NT2/D1 (cell line): ENCODE data around the gene PLCB1.

Source experiments
- SUZ12 ChIP-seq: IDR thresholded peaks from 2 replicates; pipeline ENCODE4 v1.6.1; 2011; ENCODE audit not compliant: insufficient read length, insufficient read depth; ENCODE audit errors: extremely low read depth
- YY1 ChIP-seq: IDR thresholded peaks from 2 replicates; pipeline ENCODE4 v1.6.1; 2011; ENCODE audit not compliant: insufficient read length, insufficient read depth

GRCh38 chr20:8153281-8153908, 21.3 kb downstream of the PLCB1 start:
- TF ChIP-seq SUZ12 (no peak), YY1 (no peak)
